Esophagus muscularis mucosa (tissue), 4 donors: ENCODE data around the gene NAA80. TPM values are rescaled to one million over a fixed set of nuclear protein-coding genes. Genes with fewer than 3 reads are reported as not detected.

Source experiments
- DNase-seq: peaks from one replicate; pipeline ENCODE4 v3.0.0-alpha.2; 2017; ENCODE audit errors: extremely low spot score
- H3K27ac ChIP-seq, 4 donors: fragments of 200-600 bp; sonication (generic); replicated peaks in 1 of 4; 1 replicate in 3 of 4; 2 replicates in 1 of 4; pipeline ENCODE4 v1.5.1; 2016 to 2019; ENCODE audit warnings: mild to moderate bottlenecking in 1 of 4
- H3K27me3 ChIP-seq, 4 donors: fragments of 200-600 bp; sonication (generic); one replicate each; pipeline versions ENCODE4 v1.5.1 to v1.6.0; 2016 to 2019
- H3K36me3 ChIP-seq, 4 donors: fragments of 200-600 bp; sonication (generic); one replicate each; pipeline ENCODE4 v1.5.1; 2016 to 2019
- H3K4me1 ChIP-seq, 4 donors: fragments of 200-600 bp; sonication (generic); one replicate each; pipeline ENCODE4 v1.5.1; 2016 to 2019
- H3K4me3 ChIP-seq, 4 donors: fragments of 200-600 bp; sonication (generic); 1 replicate in 2 of 4; 2 replicates in 2 of 4; pipeline ENCODE4 v1.5.1; 2016 to 2019; ENCODE audit warnings: mild to moderate bottlenecking in 4 of 4, moderate library complexity in 1 of 4
- H3K9me3 ChIP-seq, 4 donors: fragments of 200-600 bp; sonication (generic); 1 replicate in 3 of 4; 2 replicates in 1 of 4; pipeline ENCODE4 v1.5.1; 2016 to 2019
- EP300 ChIP-seq: sonication (generic); formaldehyde crosslinking; IDR thresholded peaks from one replicate; pipeline ENCODE4 v1.6.1; 2017; ENCODE audit warnings: antibody characterized with exemption
- POLR2A ChIP-seq: fragments of 450-650 bp; IDR thresholded peaks from one replicate; pipeline ENCODE4 v1.6.1; 2017; ENCODE audit warnings: antibody characterized with exemption, moderate library complexity, mild to moderate bottlenecking, low read depth
- POLR2AphosphoS5 ChIP-seq, 2 donors: sonication (generic); formaldehyde crosslinking; IDR thresholded peaks; one replicate each; pipeline ENCODE4 v1.6.1; 2017; ENCODE audit warnings: antibody characterized with exemption in 2 of 2
- WGBS: methylation state at CpG from one replicate; pipeline ENCODE4 v1.1.5; 2018; 5-methylcytosine and 5-hydroxymethylcytosine counted together
- intact Hi-C: fragments of 100-400 bp; cut with DNase I; formaldehyde crosslinking; loops from one replicate; pipeline ENCODE4 v1.15.1; 2023
- total RNA-seq, 4 donors: library from RNA; depleted of rRNA; stranded (reverse); fragments of >200 nt; gene quantifications; one replicate each; pipeline versions ENCODE4 v1.1.0 to v1.2.1, GENCODE V29; 2016
- TF ChIP-seq, protein P1 (sequence below), 3 experiments: fragments of 200-600 bp in 2 of 3; fragments of 450-650 bp in 1 of 3; sonication (generic) in 2 of 3; IDR thresholded peaks; one replicate each; pipeline ENCODE4 v1.5.1; 2017 to 2019; ENCODE audit warnings: antibody characterized with exemption in 3 of 3, mild to moderate bottlenecking in 2 of 3, moderate library complexity in 1 of 3

Gene NAA80
- total RNA-seq, 4 donors from 2014 or later, result 6.8 to 9.5 (median 8.0) TPM

DNA sequence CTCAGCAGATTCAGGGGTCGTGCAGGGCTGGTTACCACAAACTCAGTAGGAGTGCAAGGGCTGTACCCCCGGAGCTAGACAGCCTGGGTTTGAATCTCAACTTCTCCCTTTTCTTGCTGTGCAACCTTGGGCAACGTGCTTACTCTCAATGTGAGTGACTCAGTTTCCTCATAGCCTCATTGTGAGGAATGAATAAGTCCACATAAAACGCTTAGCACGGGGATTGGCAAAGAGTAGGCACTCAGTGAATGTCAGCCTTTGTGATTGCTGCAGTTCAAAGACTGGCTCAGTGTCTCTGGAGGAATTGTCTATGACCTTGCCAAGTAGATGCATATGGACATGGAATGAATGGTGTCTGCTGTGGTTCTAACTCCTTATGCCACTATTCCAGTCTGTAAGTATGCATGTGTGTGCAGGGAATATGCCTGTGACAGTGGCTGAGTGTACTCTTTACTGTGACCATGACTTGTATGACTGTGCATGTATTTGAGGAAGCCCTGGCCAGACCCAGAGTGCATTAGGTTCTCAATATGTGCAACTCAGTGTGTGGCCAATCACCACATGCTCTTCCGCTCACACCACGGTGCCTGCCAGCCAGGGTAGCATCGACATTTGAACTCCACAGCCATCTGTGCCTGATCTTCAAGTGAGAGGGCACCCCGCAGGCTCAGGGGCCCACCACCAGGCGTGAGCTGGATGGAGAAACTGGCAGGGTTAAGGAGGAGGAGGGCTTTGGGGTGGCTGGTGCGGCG, 900 bp upstream of the NAA80 start:
- intact Hi-C loops, result no loop called here

DNA sequence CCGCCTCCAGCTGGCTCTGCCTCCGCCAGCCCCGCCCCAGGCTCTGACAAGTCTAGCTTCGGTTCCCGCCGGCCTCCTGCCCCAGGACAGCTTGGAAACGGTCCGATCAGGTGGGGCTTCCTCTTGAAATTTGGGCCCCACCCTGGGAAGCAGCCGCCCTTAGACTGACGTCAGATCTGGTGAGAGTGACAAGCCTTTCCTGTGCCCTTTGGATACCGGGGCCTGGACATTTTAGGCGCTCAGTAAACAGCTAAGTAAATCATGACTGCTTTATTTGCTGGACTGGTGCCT, 378 bp upstream of the NAA80 start:
- no peak for DNase-seq
- H3K27me3 ChIP-seq, result no peaks in the 10 kb centered on the region
- H3K4me3 ChIP-seq, result peak overlapping the region; percentile 67 to 74 (median 72)
- H3K27ac ChIP-seq, result peak overlapping the region; percentile 86 to 93 (median 92)
- TF ChIP-seq, protein P1, sequence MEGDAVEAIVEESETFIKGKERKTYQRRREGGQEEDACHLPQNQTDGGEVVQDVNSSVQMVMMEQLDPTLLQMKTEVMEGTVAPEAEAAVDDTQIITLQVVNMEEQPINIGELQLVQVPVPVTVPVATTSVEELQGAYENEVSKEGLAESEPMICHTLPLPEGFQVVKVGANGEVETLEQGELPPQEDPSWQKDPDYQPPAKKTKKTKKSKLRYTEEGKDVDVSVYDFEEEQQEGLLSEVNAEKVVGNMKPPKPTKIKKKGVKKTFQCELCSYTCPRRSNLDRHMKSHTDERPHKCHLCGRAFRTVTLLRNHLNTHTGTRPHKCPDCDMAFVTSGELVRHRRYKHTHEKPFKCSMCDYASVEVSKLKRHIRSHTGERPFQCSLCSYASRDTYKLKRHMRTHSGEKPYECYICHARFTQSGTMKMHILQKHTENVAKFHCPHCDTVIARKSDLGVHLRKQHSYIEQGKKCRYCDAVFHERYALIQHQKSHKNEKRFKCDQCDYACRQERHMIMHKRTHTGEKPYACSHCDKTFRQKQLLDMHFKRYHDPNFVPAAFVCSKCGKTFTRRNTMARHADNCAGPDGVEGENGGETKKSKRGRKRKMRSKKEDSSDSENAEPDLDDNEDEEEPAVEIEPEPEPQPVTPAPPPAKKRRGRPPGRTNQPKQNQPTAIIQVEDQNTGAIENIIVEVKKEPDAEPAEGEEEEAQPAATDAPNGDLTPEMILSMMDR (IDR thresholded peaks at IDR 0.05), result no peak
- TF ChIP-seq POLR2AphosphoS5 (IDR thresholded peaks at IDR 0.05) (no peak), EP300 (no peak), POLR2A (no peak)
- WGBS, result 2% methylated on average over 12 of the region's 12 CpGs
- peaks cover 27 to 56% (median 52%) of the 10 kb centered on the region in 4 donors for H3K4me1 ChIP-seq
- H3K9me3 ChIP-seq, result no peaks in the 10 kb centered on the region
- peaks cover 0 to 9% (median under 1%) of the 10 kb centered on the region in 4 donors for H3K36me3 ChIP-seq
- intact Hi-C loops, result no loop called here

More for the DNA sequence above, 900 bp upstream of the NAA80 start:
- H3K4me1 ChIP-seq, result peaks cover 27 to 56% (median 52%) of the 10 kb centered on the region in 4 donors
- no peaks in the 10 kb centered on the region for H3K9me3 ChIP-seq
- WGBS, result 48% methylated on average over 12 of the region's 12 CpGs
- DNase-seq, result no peak
- H3K27ac ChIP-seq, result peak overlapping the region; percentile 86 to 93 (median 92)
- peak overlapping the region; percentile 67 to 74 (median 72) for H3K4me3 ChIP-seq
- no peaks in the 10 kb centered on the region for H3K27me3 ChIP-seq
- no peak for TF ChIP-seq POLR2A
- peaks cover 0 to 9% (median 2%) of the 10 kb centered on the region in 4 donors for H3K36me3 ChIP-seq

DNA sequence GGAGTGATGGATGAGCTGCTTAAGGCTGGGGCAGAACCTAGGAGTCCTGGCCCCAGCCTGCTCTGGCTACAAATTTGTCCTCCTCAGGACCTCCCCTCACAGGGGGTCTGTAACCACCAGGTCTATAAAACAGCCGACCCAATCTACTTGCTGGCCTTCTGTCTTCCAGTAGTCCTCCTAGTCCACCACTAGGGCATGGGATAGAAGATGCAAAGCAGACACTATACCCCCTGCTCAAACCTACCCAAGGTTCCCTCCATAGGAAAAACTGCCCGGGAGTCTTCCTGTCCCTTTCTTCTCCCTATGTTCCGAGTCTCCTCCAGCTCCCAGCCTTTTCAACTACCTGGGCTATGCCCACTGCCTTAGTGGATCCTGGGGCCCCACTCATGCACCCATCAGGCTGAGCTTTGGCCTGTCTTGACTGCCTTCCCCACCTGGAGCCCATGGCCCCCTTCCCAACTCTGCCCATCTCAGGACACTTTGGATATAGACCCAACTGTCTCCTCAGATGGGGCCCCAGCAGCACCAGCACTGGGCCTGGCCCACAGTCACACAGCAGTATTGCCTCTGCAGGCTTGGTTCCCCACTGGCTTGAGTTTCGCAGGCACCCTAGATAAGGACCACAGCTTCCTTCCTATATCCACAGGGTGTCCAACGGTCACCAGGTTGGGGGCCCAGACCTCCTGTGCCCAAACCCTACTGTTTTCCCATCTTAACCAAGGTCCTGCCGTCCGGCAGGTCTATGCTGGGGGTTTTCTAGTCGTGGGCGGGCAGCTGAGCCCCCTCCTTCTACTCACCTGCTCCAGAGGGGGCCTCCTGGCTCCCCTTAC, 1.1 kb downstream of the NAA80 start:
- peak overlapping the region; percentile 91 to 93 (median 92) for H3K27ac ChIP-seq
- H3K27me3 ChIP-seq, result no peaks in the 10 kb centered on the region
- WGBS, result 57% methylated on average over 9 of the region's 9 CpGs
- peaks cover 29 to 51% (median 47%) of the 10 kb centered on the region in 4 donors for H3K4me1 ChIP-seq
- H3K4me3 ChIP-seq, result peak overlapping the region; percentile 67 to 74 (median 72)
- intact Hi-C loops, result no loop called here
- no peak for DNase-seq
- TF ChIP-seq, protein P1 (IDR thresholded peaks at IDR 0.05), result peak in 1 of 3 experiments; percentile 9
- TF ChIP-seq POLR2A, result no peak
- H3K9me3 ChIP-seq, result no peaks in the 10 kb centered on the region
- peaks cover 0 to 9% (median 0%) of the 10 kb centered on the region in 4 donors for H3K36me3 ChIP-seq

DNA sequence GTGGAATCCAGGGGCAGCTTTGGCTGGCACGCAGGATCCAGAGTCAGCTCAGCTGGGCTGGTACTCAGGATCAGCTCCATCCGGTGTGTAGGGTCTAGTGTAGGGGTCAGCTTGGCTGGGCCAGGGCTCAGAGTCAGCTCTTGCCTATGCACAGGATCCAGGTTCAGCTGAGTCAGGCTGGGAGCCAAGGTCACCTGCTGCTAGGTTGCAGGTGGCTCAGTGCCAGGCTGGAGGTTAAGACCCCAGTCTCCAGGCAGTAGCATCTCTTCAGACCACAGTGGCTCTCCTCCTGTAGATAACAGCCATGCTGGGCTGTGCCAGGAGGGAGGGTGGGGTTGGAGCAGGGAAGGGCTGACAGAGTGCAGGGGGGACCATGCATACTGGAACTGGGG, 1.8 kb downstream of the NAA80 start:
- DNase-seq, result no peak
- 100% methylated on average over 2 of the region's 2 CpGs for WGBS
- peaks cover 35 to 51% (median 47%) of the 10 kb centered on the region in 4 donors for H3K4me1 ChIP-seq

More for the DNA sequence above, 1.8 kb downstream of the NAA80 start:
- H3K27me3 ChIP-seq, result no peaks in the 10 kb centered on the region
- H3K9me3 ChIP-seq, result no peaks in the 10 kb centered on the region
- peaks cover 0 to 9% (median 0%) of the 10 kb centered on the region in 4 donors for H3K36me3 ChIP-seq
- TF ChIP-seq POLR2A (no peak), POLR2AphosphoS5 (IDR thresholded peaks at IDR 0.05) (no peak), EP300 (no peak)
- TF ChIP-seq, protein P1 (IDR thresholded peaks at IDR 0.05), result no peak
- intact Hi-C loops, result no loop called here
- peak overlapping the region in 1 of 4 donors; percentile 92 for H3K27ac ChIP-seq
- H3K4me3 ChIP-seq, result no peak overlapping the region
